Smooth muscle cell (in vitro differentiated cells): Measurements from ENCODE around the gene EML6. TPM values are rescaled to one million over a fixed set of nuclear protein-coding genes. Genes with fewer than 3 reads are reported as not detected.

ENCODE experiments used
- DNase-seq: peaks from one replicate; lab custom pipeline; 2025; ENCODE audit not compliant: unreplicated experiment; lab: John Stamatoyannopoulos, UW
- H2AFZ ChIP-seq: fragments of 200-600 bp; sonication (generic); 2 replicates; pipeline ENCODE4 v1.6.0; 2016; ENCODE audit warnings: antibody characterized with exemption, low read depth, mild to moderate bottlenecking
- H3F3A ChIP-seq: fragments of 200-600 bp; sonication (generic); 2 replicates; pipeline ENCODE4 v1.6.0; 2017; ENCODE audit warnings: antibody characterized with exemption, low read depth
- H3K27ac ChIP-seq: fragments of 200-600 bp; sonication (generic); 2 replicates; pipeline ENCODE4 v1.5.1; 2016; ENCODE audit warnings: low read depth, mild to moderate bottlenecking
- H3K27me3 ChIP-seq: fragments of 200-600 bp; sonication (generic); 2 replicates; pipeline ENCODE4 v1.6.1; 2016; ENCODE audit warnings: low read depth, mild to moderate bottlenecking
- H3K36me3 ChIP-seq: fragments of 200-600 bp; sonication (generic); 2 replicates; pipeline ENCODE4 v1.5.1; 2016; ENCODE audit warnings: low read depth
- H3K4me1 ChIP-seq: fragments of 200-600 bp; sonication (generic); 2 replicates; pipeline ENCODE4 v1.5.1; 2016; ENCODE audit warnings: low read depth
- H3K4me2 ChIP-seq: fragments of 200-600 bp; sonication (generic); 2 replicates; pipeline ENCODE4 v1.6.0; 2016; ENCODE audit warnings: mild to moderate bottlenecking
- H3K4me3 ChIP-seq: fragments of 200-600 bp; sonication (generic); 2 replicates; pipeline ENCODE4 v1.5.1; 2016; ENCODE audit warnings: mild to moderate bottlenecking
- H3K79me2 ChIP-seq: fragments of 200-600 bp; sonication (generic); 2 replicates; pipeline ENCODE4 v1.6.0; 2016; ENCODE audit warnings: low read depth, mild to moderate bottlenecking
- H3K9ac ChIP-seq: fragments of 200-600 bp; sonication (generic); 2 replicates; pipeline ENCODE4 v1.6.0; 2016; ENCODE audit warnings: low read depth
- H3K9me3 ChIP-seq: fragments of 200-600 bp; sonication (generic); replicated peaks from 2 replicates; pipeline ENCODE4 v1.5.1; 2016; ENCODE audit warnings: low read depth
- H4K20me1 ChIP-seq: fragments of 200-600 bp; sonication (generic); 2 replicates; pipeline ENCODE4 v1.6.0; 2016; ENCODE audit warnings: low read depth
- CTCF ChIP-seq: fragments of 200-600 bp; sonication (generic); IDR thresholded peaks from 2 replicates; pipeline ENCODE4 v1.5.1; 2017; ENCODE audit warnings: borderline replicate concordance, mild to moderate bottlenecking, antibody characterized with exemption; ENCODE audit not compliant: insufficient read depth, poor library complexity, severe bottlenecking
- WGBS: methylation state at CpG from one replicate; pipeline ENCODE4 v1.1.7; 2016; ENCODE audit warnings: low lambda C conversion rate; 5-methylcytosine and 5-hydroxymethylcytosine counted together
- polyA plus RNA-seq: library from polyadenylated mRNA; unstranded; fragments of >200 nt; fragmentation: Nextera tagmentation; extraction: Ambion mirVana; gene quantifications from 2 replicates; pipeline ENCODE4 v1.2.1, GENCODE V29; 2016
- total RNA-seq: library from RNA; depleted of rRNA; stranded (reverse); fragments of >200 nt; gene quantifications from 2 replicates; pipeline ENCODE4 v1.2.3, GENCODE V29; 2014

Gene EML6
- total and polyA plus RNA-seq, 2 experiments from 2014 or later, result 0.49 to 0.54 TPM

GRCh38 chr2:54958717-54959371 lies 235.4 kb downstream of the EML6 start:
- Histone ChIP-seq H3F3A (no peaks in the 10 kb centered on the region), H3K27ac (no peak overlapping the region), H3K4me1 (peaks cover 7% of the 10 kb centered on the region), H3K36me3 (no peaks in the 10 kb centered on the region), H3K9me3 (no peaks in the 10 kb centered on the region), H3K4me2 (no peak overlapping the region), H3K27me3 (no peaks in the 10 kb centered on the region), H3K9ac (no peak overlapping the region), H3K79me2 (no peaks in the 10 kb centered on the region), H3K4me3 (no peak overlapping the region), H4K20me1 (no peaks in the 10 kb centered on the region), H2AFZ (no peak overlapping the region)
- no peak for DNase-seq
- TF ChIP-seq CTCF, result no peak
- 92% methylated on average over 14 of the region's 14 CpGs for WGBS

GRCh38 chr2:54960164-54960563 lies 236.7 kb downstream of the EML6 start:
- Histone ChIP-seq H3K4me2 (no peak overlapping the region), H3K27ac (no peak overlapping the region), H3K36me3 (no peaks in the 10 kb centered on the region), H3K79me2 (no peaks in the 10 kb centered on the region), H3K9ac (no peak overlapping the region), H2AFZ (no peak overlapping the region), H3K27me3 (no peaks in the 10 kb centered on the region), H3F3A (no peaks in the 10 kb centered on the region), H4K20me1 (no peaks in the 10 kb centered on the region), H3K9me3 (no peaks in the 10 kb centered on the region), H3K4me1 (peaks cover 7% of the 10 kb centered on the region), H3K4me3 (no peak overlapping the region)
- no peak for TF ChIP-seq CTCF
- WGBS, result 89% methylated on average over 7 of the region's 7 CpGs
- DNase-seq, result no peak

- WGBS, result 93% methylated on average over 13 of the region's 13 CpGs
- Histone ChIP-seq H3K27ac (no peak overlapping the region), H3K27me3 (no peaks in the 10 kb centered on the region), H3K9me3 (no peaks in the 10 kb centered on the region), H2AFZ (no peak overlapping the region), H3K36me3 (no peaks in the 10 kb centered on the region), H3K4me1 (no peaks in the 10 kb centered on the region), H3K4me3 (no peak overlapping the region), H3K4me2 (no peak overlapping the region), H4K20me1 (no peaks in the 10 kb centered on the region), H3K9ac (no peak overlapping the region), H3F3A (no peaks in the 10 kb centered on the region), H3K79me2 (no peaks in the 10 kb centered on the region)
- DNase-seq, result no peak
- TF ChIP-seq CTCF, result no peak
Measured at GRCh38 chr2:54962511-54962910, 239.0 kb downstream of the EML6 start.

GRCh38 chr2:54962935-54963440 lies 239.5 kb downstream of the EML6 start:
- Histone ChIP-seq H3K9me3 (no peaks in the 10 kb centered on the region), H3K36me3 (no peaks in the 10 kb centered on the region), H3F3A (peaks cover under 1% of the 10 kb centered on the region), H3K9ac (no peak overlapping the region), H4K20me1 (peaks cover 3% of the 10 kb centered on the region), H3K27me3 (no peaks in the 10 kb centered on the region), H3K4me1 (no peaks in the 10 kb centered on the region), H2AFZ (no peak overlapping the region), H3K4me3 (no peak overlapping the region), H3K4me2 (no peak overlapping the region), H3K27ac (no peak overlapping the region), H3K79me2 (no peaks in the 10 kb centered on the region)
- TF ChIP-seq CTCF, result no peak
- 86% methylated on average over 2 of the region's 3 CpGs for WGBS
- no peak for DNase-seq
